HG03060 (cell line): ENCODE measurements around the gene CCDC106.

Source experiments
- ATAC-seq: cut with Tn5 transposase; IDR thresholded peaks from one replicate; pipeline ENCODE4 v1.9.1; 2021; ENCODE audit warnings: low read depth, moderate number of reproducible peaks; ENCODE audit not compliant: unreplicated experiment

The CCDC106 gene

DNA sequence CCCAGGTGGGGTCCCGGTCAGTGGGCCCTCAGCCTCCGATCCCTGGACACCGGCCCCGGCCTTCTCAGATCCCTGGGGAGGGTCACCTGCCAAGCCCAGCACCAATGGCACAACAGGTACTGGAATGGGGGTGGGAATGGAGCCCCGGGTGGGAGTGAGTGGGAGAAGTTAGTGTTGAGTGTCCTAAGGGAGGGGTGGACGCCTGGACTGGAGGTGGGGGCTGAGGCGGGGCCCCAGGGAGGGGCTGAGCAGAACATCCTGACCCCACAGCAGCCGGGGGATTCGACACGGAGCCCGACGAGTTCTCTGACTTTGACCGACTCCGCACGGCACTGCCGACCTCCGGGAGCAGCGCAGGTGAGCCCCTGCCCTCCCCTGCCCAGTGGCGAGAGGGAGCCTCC is 44.7 kb downstream of the CCDC106 start:
- no peak for ATAC-seq

DNA sequence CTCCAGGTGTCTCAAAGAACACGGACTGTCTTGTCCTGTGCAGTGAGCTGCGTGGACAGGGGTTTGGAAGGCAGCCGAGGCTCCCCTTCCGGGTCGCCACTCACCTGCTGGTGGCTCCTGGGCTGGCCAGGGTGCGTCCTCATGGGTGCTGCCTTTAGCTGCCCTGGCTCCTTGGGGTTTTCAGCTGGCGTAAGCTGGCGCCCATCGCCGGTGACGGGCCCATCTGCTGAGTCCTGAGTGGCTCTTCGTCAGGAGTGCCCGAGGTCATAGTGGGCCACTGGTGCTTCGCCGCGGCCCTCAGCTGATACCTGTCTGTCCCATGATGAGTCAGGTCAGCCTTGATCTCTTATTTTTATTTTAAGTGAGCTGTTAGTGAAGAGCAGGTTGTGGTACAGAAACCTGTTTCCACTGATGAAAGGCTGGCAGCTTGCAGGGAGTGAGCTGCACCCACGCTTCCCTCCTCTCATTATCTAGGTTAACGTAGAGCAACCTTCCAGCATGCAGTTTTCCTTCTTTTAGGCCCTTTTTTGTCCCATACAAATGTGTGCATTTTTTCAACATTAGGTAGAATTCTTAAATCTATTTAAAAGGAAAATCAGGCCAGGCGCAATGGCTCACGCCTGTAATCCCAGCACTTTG is 45.4 kb downstream of the CCDC106 start:
- no peak for ATAC-seq

DNA sequence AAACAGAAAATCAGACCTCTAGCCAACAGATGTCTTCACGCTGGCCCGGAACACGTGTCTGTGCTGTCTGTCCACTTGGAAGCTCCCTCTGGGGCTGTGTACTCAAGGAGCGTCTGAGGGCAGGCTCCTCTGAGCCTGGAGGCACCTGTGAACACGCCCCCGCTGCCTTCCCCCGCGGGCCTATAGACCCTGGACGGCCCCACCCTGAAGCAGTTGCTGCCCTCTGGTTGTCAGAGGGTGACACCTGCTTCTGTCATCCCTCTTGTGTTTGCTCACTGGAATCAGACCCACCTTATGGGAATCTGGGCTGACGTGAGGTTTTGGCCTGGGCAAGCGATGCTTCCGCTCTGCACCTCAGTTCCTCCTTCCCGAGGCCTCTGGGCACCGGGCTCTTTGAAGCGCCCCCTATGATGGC is 46.2 kb downstream of the CCDC106 start:
- ATAC-seq: no peak

DNA sequence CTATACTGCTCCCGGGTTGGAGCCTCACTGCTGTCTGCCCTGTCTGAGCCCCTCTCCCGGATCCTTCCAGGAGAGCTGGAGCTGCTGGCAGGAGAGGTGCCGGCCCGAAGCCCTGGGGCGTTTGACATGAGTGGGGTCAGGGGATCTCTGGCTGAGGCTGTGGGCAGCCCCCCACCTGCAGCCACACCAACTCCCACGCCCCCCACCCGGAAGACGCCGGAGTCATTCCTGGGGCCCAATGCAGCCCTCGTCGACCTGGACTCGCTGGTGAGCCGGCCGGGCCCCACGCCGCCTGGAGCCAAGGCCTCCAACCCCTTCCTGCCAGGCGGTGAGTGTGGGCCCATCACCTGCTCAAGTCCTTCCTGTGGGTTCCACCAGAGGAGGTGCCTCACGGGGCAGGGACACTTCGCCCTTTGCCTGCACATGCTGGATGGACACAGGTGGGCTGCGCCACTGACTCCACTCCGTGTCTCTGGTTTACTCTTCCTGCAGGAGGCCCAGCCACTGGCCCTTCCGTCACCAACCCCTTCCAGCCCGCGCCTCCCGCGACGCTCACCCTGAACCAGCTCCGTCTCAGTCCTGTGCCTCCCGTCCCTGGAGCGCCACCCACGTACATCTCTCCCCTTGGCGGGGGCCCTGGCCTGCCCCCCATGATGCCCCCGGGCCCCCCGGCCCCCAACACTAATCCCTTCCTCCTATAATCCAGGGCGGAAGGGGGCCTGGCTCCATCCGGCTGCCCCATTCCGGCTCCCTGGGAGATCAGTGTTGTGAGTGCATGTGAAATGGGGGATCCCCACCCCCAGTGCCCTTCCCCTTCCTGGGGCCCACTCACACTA is 46.9 kb downstream of the CCDC106 start:
- no peak for ATAC-seq

DNA sequence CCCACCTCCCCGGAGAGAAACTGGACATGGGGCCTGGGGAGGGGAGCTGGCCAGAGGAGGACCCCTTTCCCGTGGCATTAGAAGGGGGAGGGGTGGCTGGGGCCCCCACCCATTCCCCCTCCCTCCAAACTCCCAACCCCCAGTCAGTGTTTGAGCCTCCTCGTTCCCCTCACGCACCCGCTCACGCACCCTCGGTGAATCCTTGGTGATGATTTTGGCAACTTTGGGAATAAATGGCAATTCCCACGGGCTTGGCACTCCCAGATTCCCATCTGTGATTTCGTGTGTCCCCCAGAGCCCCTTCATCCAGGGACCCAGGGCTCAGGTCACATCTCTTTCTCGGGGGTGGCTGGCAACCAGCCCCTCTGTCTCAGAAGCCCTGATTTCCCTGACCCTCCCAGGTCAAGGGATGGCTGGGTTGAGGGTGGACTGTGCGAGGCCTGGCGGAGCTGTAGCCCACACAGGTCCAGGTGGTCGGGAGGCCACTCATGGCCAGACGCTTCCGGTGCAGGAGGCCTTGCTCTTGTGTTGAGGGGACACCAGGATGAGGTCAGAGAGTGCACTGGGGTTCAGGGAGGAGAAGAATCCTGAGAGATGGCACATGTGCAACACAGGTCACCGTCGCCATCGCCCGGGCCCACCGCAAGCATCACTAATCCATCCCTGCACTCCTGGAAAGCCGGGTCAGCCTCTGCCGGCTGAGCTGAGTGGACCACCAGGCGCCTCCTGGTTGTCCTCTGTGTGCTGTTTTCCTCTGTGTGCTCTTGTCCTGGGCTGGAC is 47.7 kb downstream of the CCDC106 start:
- no peak for ATAC-seq

DNA sequence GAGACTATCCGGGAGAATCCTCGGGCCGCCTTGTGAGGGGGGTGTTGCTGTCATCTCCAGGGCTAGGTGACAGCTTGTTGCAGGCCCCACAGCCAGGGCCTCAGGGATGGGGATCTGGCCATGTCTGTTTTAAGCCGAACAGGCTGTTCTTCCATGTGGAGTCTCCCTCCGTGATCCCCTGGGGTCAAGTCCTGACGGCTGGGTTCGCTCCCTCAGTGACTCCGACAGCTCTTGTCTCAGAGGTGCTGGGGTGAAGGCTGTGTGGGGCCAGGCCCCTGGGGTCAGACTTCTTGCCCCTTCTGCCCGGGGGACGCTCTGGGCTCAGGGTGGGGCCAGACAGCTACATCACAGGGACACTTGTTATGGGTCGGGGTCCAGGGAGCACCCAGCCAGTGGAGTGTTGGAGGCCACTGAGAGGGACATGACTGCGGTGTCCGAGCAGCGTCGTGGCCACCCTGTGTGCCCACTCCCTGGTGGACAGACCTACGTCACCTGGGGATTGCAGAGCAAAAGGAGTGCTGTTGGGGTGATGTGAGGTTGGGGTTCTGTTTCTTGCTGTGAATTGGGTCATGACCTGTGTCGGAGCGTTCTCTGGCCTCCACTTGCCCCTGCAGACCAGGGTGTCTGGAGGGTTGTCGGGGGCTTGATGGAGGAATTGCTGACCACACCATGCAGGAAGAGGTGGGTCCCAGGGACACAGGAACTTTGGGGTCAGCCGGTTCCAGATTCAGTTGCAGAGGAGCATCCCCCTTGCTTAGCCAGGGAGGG is 48.5 kb downstream of the CCDC106 start:
- no peak for ATAC-seq

DNA sequence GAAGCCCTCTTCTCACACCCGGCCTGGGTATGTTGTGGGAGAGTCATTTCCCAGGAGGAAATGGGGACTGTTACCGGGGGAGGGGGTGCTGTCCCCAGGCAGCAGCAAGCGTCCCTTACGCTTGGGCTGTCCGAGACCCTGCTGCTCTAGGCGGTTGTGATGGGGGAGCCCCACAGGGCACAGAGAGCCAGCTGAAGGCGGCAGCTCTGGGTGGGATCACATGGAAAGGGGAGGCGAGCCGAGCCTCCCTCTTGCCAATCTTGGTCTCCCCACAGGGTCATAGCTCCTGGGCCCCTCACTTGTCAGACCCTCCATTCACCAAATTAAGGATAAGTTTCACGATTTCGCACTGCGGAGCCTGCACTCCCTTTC is 49.0 kb downstream of the CCDC106 start:
- no peak for ATAC-seq

DNA sequence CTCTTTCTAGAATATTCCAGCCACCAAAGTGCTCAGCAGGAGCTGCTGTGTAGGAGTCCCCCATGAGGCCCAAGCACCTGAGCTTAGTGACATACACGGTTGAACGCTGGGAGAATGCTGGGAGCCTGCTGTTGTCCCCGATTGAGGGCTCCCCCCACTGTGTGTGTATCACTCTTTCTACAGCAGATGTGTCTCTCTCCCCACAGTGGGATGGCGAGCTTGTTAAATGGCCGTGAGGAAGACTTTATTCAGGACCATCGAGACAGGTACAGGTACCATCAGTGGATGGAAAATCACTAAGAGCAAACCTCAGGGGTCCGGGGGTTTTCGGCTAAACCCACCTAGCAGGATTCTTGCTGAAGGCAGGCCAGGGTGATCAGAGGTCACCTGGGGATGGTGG is 49.7 kb downstream of the CCDC106 start:
- no peak for ATAC-seq

DNA sequence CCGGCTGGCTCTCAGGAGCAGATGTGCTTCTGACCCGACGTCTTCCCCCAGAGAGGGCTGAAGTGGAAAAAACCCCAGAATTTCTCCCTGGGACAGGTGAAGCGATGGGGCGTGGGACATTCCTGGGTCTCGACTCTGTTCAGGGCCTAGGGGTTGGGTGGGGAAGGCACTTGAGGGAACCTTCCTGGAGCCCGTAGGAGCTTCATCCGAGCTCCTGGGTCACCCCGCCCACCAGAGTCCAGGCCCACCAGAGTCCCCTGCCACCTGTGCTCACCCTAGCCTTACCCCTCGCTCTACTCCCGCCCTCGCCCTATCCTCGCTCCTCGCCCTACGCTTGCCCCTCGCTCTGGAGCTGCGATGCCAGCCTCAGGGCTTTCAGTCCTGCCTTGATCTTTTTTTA is 50.2 kb downstream of the CCDC106 start:
- no peak for ATAC-seq

DNA sequence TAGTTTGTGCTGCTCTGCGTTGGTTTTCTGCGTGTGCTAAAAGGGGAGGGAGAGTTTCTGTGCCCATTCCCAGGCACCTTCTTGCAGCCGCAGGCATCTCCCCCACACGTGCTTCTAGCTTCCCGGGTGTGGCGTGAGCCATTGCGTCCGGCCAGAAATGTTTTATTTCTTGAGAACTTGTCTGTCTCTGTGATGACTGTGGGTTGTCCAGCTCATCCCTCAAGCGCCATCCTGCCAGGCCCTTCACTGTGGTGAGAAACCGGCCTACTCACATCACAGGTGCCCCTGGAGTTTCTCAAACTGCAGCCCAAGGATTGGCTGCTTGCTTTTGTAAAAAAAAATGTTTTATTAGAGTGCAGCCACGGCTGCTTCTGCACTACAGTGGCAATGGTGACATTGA is 51.2 kb downstream of the CCDC106 start:
- ATAC-seq: no peak

DNA sequence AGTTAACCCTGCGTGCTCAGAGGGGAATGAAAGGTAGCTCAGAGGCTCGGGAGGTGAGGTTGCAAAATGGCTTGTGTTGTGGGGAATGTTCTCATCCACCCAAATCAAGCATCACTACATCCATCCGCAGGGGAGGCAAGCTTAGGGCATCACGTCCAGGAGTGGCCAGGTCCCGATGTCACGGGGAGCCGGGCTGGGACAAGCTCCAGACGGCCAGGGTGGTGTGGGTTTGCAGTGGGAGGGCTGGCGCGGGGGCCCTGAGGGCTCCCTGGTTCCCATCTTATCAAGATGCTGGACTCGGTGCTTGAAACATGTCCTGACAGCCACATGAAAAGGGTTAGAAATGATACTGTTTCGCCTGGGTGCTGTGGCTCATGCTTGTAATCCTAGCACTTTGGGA is 52.8 kb downstream of the CCDC106 start:
- ATAC-seq: no peak

DNA sequence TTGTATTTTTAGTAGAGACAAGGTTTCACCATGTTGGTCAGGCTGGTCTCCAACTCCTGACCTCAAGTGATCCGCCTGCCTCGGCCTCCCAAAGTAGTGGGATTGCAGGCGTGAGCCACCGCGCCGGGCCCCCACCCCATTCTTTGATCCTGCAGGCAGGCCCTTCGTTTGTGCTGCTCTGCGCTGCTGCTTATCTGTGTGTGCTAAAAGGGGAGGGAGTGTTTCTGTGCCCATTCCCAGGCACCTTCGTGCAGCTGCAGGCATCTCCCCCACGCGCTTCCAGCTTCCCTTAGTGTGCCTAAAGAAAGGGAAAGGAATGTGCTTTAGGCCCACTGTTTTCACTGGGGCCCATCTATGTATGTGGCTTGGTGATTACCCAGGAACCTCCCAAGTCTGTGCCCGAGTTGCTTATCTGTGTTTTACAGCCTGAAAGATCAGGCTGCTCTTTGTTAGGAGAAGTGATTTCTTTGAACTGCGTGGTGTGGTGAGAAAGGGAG is 54.2 kb downstream of the CCDC106 start:
- no peak for ATAC-seq
